GM18520 (cell line): Measurements from ENCODE around the gene LPCAT3.
A peak's percentile ranks its signal among the peaks of the same experiment; 100 is the strongest.
"Not testable (repeated sequence)": the region's sequence is repeated elsewhere in the genome, so short reads cannot be mapped to it uniquely, and the experiment has no call there.

Experiments used
- ATAC-seq: cut with Tn5 transposase; IDR thresholded peaks from one replicate; pipeline ENCODE4 v1.9.1; 2021; ENCODE audit not compliant: unreplicated experiment

Gene LPCAT3

GRCh38 chr12:7018350-7019042 lies at the start of gene LPCAT3:
LPCAT3 (minus strand) TSS chr12:7018476; CDS start chr12:7018424, 52 bp downstream.
- ATAC-seq: peak; percentile 82

GRCh38 chr12:7067096-7067495 lies 48.8 kb upstream of the LPCAT3 start:
- no peak for ATAC-seq

GRCh38 chr12:7066596-7066995 lies 48.3 kb upstream of the LPCAT3 start:
- ATAC-seq: no peak

- ATAC-seq: no peak
Observed at GRCh38 chr12:7065073-7065623, 46.9 kb upstream of the LPCAT3 start.

GRCh38 chr12:7064516-7064915 lies 46.2 kb upstream of the LPCAT3 start:
- no peak for ATAC-seq

GRCh38 chr12:7061596-7061995 lies 43.3 kb upstream of the LPCAT3 start:
- ATAC-seq: no peak

- ATAC-seq: no peak
Observed at GRCh38 chr12:7061138-7061537, 42.9 kb upstream of the LPCAT3 start.

- no peak for ATAC-seq
Observed at GRCh38 chr12:7060353-7060954, 42.2 kb upstream of the LPCAT3 start, which contains the start of gene C1S. C1S (plus strand) TSS chr12:7060718; CDS start chr12:7061913, 1,195 bp downstream.

GRCh38 chr12:7059780-7060179 lies 41.5 kb upstream of the LPCAT3 start:
- ATAC-seq: no peak

GRCh38 chr12:7058850-7059395 lies 40.6 kb upstream of the LPCAT3 start:
- ATAC-seq: no peak

- ATAC-seq: no peak
Observed at GRCh38 chr12:7058163-7058845, 40.0 kb upstream of the LPCAT3 start.

GRCh38 chr12:7055736-7056135 lies 37.5 kb upstream of the LPCAT3 start:
- not testable (repeated sequence) for ATAC-seq

GRCh38 chr12:7054925-7055324 lies 36.6 kb upstream of the LPCAT3 start:
- ATAC-seq: no peak

- ATAC-seq: not testable (repeated sequence)
Observed at GRCh38 chr12:7049973-7050372, 31.7 kb upstream of the LPCAT3 start.

- not testable (repeated sequence) for ATAC-seq
Observed at GRCh38 chr12:7049445-7049951, 31.2 kb upstream of the LPCAT3 start.

GRCh38 chr12:7047306-7047705 lies 29.0 kb upstream of the LPCAT3 start:
- no peak for ATAC-seq

- no peak for ATAC-seq
Observed at GRCh38 chr12:7046383-7047105, 28.3 kb upstream of the LPCAT3 start.

GRCh38 chr12:7045913-7046312 lies 27.6 kb upstream of the LPCAT3 start:
- ATAC-seq: no peak

- no peak for ATAC-seq
Observed at GRCh38 chr12:7042842-7043241, 24.6 kb upstream of the LPCAT3 start.

- no peak for ATAC-seq
Observed at GRCh38 chr12:7039403-7039802, 21.1 kb upstream of the LPCAT3 start.

GRCh38 chr12:7038591-7038990 lies 20.3 kb upstream of the LPCAT3 start:
- ATAC-seq: no peak
